GM18502 (cell line): ENCODE measurements around the gene IKBKE.
"Not testable (repeated sequence)": the region's sequence is repeated elsewhere in the genome, so short reads cannot be mapped to it uniquely, and the experiment has no call there.

Source experiments
- ATAC-seq: cut with Tn5 transposase; IDR thresholded peaks from one replicate; pipeline ENCODE4 v1.9.1; 2021; ENCODE audit warnings: mild to moderate bottlenecking; ENCODE audit not compliant: unreplicated experiment, poor library complexity

The IKBKE gene

DNA sequence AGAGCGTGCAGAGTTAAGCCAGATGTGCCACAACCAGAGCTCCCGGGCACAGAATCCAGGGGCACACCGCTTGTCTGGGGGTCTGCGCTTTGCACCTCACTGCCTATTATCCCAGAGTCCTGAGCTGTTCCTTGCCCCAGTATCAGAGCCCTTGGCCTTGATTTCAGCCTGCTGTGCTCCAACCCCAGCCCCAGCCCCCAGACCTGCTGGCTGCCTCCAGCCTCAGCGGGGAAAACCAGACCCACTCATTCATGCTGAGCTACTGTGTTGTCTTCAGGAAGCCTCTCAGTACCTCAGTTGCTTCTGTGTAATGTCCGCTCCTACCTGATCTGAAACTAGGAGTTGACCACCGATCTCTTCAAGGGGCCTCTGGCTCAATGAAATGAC is 1.1 kb downstream of the IKBKE start:
- no peak for ATAC-seq

GRCh38 chr1:206472024-206472423 is 1.7 kb downstream of the IKBKE start:
- ATAC-seq, result no peak

GRCh38 chr1:206472454-206472853 is 2.2 kb downstream of the IKBKE start:
- no peak for ATAC-seq

DNA sequence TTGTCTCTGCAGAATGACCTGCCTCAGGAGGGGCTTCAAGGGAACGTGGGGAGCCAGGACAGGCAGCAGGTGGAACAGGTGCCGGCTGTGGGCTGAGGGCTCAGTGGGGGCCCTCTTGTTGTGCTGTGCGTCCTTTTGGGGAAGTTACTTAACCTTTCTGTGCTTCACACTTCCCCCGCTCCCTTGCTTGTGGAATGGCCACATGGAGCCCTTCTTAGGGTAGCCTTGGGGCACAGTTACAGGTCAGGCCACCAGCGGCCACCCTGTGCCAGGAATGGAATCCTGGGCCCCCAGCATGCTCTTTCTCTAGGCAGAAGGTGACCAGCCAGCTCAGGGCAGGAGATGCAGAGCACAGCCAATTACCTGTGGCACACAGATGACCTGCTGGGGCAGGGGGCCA is 2.6 kb downstream of the IKBKE start:
- no peak for ATAC-seq

- no peak for ATAC-seq
These were observed 5.8 kb downstream of the IKBKE start for GRCh38 chr1:206476058-206476457.

DNA sequence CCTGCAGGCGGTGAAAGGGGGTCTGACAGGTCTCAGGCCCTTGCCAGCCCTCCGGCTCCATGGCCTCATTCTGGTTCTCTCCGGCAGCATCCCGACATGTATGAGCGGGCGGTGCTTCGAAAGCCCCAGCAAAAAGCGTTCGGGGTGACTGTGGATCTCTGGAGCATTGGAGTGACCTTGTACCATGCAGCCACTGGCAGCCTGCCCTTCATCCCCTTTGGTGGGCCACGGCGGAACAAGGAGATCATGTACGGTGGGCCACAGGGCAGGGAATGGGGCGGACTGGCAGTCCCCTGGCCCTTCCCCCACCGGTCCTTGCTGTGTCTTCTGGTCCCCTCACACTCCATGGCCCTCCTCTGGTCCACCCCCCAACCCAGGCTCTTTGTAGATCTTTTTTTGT is 6.3 kb downstream of the IKBKE start:
- ATAC-seq, result no peak

- no peak for ATAC-seq
These were observed 6.8 kb downstream of the IKBKE start for GRCh38 chr1:206477110-206477509.

DNA sequence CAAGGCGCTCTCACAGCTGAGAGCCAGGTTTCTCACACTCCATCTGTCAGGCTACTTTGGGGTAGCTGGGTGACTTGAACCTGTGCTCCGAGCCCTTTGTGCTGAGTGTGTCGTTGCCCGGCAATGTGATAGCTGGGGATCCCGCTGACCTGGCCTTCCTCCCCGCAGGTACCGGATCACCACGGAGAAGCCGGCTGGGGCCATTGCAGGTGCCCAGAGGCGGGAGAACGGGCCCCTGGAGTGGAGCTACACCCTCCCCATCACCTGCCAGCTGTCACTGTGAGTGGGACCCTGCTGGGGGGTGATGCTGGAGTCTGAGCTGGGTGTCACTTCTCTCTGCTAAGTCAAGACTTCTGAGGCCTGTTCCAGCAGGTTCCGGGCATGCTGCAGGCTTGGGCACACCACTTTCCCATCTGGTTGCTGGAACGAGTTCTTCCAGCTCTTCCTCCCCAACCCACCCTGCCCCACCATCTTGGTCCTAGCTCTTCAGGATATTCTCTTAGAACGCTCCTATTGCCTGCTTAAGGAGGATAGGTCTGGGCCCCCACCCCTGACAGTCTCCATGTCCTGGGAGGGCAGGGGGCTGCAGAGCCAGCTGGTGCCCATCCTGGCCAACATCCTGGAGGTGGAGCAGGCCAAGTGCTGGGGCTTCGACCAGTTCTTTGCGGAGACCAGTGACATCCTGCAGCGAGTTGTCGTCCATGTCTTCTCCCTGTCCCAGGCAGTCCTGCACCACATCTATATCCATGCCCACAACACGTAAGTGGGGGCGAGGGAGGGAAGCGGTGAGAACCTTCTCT is 7.5 kb downstream of the IKBKE start:
- ATAC-seq, result no peak

GRCh38 chr1:206478746-206479145 is 8.5 kb downstream of the IKBKE start:
- ATAC-seq, result no peak

- no peak for ATAC-seq
These were observed 9.2 kb downstream of the IKBKE start for GRCh38 chr1:206479183-206480125.

GRCh38 chr1:206480211-206480610 is 9.9 kb downstream of the IKBKE start:
- ATAC-seq, result no peak

DNA sequence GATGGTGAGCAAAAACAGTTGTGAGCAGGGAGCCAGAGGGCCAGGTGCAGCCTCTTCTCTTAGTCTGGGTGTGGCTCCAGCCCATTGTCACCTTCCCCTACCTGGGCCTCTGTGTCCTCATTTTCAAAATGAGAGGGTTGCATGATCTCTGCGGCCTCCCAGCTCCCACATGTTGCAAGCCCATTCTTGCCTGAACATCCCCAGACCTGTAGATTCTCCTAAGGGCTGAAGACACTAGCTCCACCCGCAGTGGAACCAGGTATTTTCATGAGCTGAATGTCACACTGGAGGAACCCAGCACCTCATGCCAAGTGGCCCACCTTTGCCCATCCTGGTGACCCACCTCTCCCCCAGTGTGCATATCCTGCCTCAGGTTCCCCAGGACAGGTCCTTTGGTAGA is 12.3 kb downstream of the IKBKE start:
- ATAC-seq, result no peak

DNA sequence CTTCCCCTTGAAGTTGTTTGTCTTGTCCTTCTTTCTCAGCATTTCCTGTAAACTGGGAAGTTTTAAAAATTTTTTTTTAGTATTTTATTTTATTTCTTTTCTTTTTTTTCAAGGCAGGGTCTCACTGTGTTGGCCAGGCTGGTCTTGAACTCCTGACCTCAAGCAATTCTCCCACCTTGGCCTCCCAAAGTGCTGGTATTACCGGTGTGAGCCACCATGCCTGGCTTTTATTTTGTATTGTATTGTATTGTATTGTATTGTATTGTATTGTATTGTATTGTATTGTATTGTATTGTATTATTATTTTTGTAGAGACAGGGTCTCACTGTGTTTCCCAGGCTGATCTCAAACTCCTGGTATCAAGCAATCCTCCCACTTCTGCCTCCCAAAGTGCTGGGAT is 13.6 kb downstream of the IKBKE start:
- ATAC-seq, result not testable (repeated sequence)

DNA sequence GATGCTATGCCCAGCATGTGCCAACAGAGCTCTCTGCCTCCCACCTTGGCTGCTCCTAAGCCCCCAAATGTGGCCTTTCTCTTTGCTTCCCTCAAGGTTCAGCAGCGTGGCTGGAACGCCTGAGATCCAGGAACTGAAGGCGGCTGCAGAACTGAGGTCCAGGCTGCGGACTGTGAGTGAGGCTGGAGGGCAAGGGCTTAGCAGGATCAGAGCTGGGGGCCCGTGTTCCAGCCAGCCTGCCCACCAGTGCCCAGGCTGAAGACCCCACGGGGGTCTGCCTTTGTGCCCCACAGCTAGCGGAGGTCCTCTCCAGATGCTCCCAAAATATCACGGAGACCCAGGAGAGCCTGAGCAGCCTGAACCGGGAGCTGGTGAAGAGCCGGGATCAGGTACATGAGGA is 14.6 kb downstream of the IKBKE start:
- no peak for ATAC-seq

- ATAC-seq, result no peak
These were observed 16.9 kb downstream of the IKBKE start for GRCh38 chr1:206486995-206487788.

GRCh38 chr1:206487970-206488369 is 17.7 kb downstream of the IKBKE start:
- ATAC-seq, result no peak

- no peak for ATAC-seq
These were observed 18.2 kb downstream of the IKBKE start for GRCh38 chr1:206488466-206488865.

GRCh38 chr1:206489980-206490770 is 19.9 kb downstream of the IKBKE start:
- peak; percentile 57 for ATAC-seq

DNA sequence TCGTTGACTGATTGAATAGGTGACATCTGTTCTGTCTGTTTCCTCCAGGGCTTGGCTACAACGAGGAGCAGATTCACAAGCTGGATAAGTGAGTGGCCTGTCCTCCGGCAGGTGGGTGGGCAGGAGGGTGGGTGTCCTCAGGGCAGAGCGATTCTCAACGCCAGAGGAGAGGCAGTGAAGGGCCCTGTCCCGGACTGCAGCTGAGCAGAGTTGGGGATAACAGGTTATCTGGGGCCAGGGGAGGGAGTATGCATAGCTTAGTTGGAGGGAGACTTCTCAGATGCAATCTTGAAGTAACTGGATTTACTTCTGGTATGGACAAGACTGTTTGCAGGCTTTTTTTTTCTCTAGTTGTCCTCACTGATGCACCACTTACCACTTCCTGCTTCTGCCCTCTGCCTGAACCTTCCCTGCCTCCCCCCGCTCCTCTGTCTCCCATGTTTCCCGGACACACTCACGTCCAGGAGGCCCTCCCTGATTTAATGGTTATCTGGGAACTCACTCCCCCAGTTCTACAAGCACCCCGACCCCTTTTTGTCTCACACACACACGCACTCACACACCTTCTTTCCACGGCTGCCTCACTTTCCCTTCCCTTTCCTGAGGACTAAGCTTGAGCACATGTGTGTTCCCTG is 20.6 kb downstream of the IKBKE start:
- no peak for ATAC-seq
